Measurements from ENCODE around the gene P3H2.

DNA sequence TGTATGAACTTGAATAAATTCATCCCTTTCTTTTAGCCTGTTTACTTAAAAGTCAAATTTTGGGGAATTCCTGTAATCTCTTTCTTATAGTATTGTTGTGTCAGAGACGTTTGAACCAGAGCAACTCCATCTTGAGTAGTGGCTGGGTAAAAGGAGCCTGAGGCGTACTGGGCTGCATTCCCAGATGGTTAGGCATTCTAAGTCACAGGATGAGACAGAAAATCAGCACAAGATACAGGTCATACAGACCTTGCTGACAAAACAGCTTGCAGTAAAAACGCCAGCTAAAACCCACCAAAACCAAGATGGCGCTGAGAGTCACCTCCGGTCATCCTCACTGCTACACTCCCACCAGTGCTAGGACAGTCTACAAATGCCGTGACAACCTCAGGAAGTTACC lies 94.5 kb downstream of the P3H2 start:
- TF ChIP-seq ARNTL (CRISPR knock-in tag; IDR thresholded peaks at IDR 0.05; ENCODE audit: borderline replicate concordance, low read depth) (no peak), ZNF70 (CRISPR knock-in tag; IDR thresholded peaks at IDR 0.05) (no peak), ZFP3 (CRISPR knock-in tag; IDR thresholded peaks at IDR 0.05) (no peak), ZNF565 (CRISPR knock-in tag; conservative IDR thresholded peaks at IDR 0.05; ENCODE audit: low read depth) (no peak), PPARA (CRISPR knock-in tag; IDR thresholded peaks at IDR 0.05; ENCODE audit: borderline replicate concordance) (no peak), ZFP30 (CRISPR knock-in tag; IDR thresholded peaks at IDR 0.05) (no peak), RARB (CRISPR knock-in tag; IDR thresholded peaks at IDR 0.05) (no peak), CSDC2 (CRISPR knock-in tag; IDR thresholded peaks at IDR 0.05) (no peak), BACH2 (CRISPR knock-in tag; IDR thresholded peaks at IDR 0.05; ENCODE audit: borderline replicate concordance) (no peak), ESRRG (CRISPR knock-in tag; IDR thresholded peaks at IDR 0.05) (no peak), TOX (CRISPR knock-in tag; IDR thresholded peaks at IDR 0.05; ENCODE audit: borderline replicate concordance) (no peak)
- TF ChIP-seq, protein P1, sequence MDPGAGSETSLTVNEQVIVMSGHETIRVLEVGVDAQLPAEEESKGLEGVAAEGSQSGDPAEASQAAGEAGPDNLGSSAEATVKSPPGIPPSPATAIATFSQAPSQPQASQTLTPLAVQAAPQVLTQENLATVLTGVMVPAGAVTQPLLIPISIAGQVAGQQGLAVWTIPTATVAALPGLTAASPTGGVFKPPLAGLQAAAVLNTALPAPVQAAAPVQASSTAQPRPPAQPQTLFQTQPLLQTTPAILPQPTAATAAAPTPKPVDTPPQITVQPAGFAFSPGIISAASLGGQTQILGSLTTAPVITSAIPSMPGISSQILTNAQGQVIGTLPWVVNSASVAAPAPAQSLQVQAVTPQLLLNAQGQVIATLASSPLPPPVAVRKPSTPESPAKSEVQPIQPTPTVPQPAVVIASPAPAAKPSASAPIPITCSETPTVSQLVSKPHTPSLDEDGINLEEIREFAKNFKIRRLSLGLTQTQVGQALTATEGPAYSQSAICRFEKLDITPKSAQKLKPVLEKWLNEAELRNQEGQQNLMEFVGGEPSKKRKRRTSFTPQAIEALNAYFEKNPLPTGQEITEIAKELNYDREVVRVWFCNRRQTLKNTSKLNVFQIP (CRISPR knock-in tag; IDR thresholded peaks at IDR 0.05; ENCODE audit: borderline replicate concordance, low read depth) = no peak
- TF ChIP-seq, protein P2, sequence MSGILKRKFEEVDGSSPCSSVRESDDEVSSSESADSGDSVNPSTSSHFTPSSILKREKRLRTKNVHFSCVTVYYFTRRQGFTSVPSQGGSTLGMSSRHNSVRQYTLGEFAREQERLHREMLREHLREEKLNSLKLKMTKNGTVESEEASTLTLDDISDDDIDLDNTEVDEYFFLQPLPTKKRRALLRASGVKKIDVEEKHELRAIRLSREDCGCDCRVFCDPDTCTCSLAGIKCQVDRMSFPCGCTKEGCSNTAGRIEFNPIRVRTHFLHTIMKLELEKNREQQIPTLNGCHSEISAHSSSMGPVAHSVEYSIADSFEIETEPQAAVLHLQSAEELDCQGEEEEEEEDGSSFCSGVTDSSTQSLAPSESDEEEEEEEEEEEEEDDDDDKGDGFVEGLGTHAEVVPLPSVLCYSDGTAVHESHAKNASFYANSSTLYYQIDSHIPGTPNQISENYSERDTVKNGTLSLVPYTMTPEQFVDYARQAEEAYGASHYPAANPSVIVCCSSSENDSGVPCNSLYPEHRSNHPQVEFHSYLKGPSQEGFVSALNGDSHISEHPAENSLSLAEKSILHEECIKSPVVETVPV (CRISPR knock-in tag; IDR thresholded peaks at IDR 0.05) = no peak
- TF ChIP-seq, protein P3, sequence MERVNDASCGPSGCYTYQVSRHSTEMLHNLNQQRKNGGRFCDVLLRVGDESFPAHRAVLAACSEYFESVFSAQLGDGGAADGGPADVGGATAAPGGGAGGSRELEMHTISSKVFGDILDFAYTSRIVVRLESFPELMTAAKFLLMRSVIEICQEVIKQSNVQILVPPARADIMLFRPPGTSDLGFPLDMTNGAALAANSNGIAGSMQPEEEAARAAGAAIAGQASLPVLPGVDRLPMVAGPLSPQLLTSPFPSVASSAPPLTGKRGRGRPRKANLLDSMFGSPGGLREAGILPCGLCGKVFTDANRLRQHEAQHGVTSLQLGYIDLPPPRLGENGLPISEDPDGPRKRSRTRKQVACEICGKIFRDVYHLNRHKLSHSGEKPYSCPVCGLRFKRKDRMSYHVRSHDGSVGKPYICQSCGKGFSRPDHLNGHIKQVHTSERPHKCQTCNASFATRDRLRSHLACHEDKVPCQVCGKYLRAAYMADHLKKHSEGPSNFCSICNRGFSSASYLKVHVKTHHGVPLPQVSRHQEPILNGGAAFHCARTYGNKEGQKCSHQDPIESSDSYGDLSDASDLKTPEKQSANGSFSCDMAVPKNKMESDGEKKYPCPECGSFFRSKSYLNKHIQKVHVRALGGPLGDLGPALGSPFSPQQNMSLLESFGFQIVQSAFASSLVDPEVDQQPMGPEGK (CRISPR knock-in tag; IDR thresholded peaks at IDR 0.05; ENCODE audit: borderline replicate concordance) = no peak
